Cardiac septum (tissue), 1 donor: ENCODE measurements around the gene BCAT1. TPM values are rescaled to one million over a fixed set of nuclear protein-coding genes. Genes with fewer than 3 reads are reported as not detected.
"Not testable (repeated sequence)": the region's sequence is repeated elsewhere in the genome, so short reads cannot be mapped to it uniquely, and the experiment has no call there.

Experiments used
- DNase-seq: peaks from one replicate; pipeline ENCODE4 v3.0.0-alpha.2; 2020; ENCODE audit warnings: low spot score
- intact Hi-C: fragments of 100-400 bp; cut with DNase I; formaldehyde crosslinking; loops from one replicate; pipeline ENCODE4 v1.14.0; 2022
- total RNA-seq: library from RNA; stranded (reverse); fragmentation: NEBNext Ultra II Directional; extraction: Animal tissue kit (Norgen Biotek cat#: 25700); gene quantifications from one replicate; pipeline ENCODE4 v1.2.1, GENCODE V29; 2021
- donor health status: DM: no; HTN: no; CAD: no.

Gene BCAT1
- total RNA-seq, 1 donor from 2014 or later, result 3.5 TPM

GRCh38 chr12:24964342-24964741 lies 15.4 kb upstream of the BCAT1 start:
- no peak for DNase-seq
- intact Hi-C loops, result no loop called here

GRCh38 chr12:24960222-24960855 lies 11.4 kb upstream of the BCAT1 start:
- intact Hi-C loops, result no loop called here
- DNase-seq, result no peak

GRCh38 chr12:24956351-24956750 lies 7.5 kb upstream of the BCAT1 start:
- DNase-seq, intact Hi-C loops: not testable (repeated sequence)

- DNase-seq, result no peak
Observed at GRCh38 chr12:24955853-24956252, 7.0 kb upstream of the BCAT1 start.

GRCh38 chr12:24955389-24955788 lies 6.5 kb upstream of the BCAT1 start:
- DNase-seq, result no peak
- intact Hi-C loops, result no loop called here

More at GRCh38 chr12:24955853-24956252, 7.0 kb upstream of the BCAT1 start:
- intact Hi-C loops, result no loop called here

GRCh38 chr12:24954261-24954660 lies 5.4 kb upstream of the BCAT1 start:
- intact Hi-C loops, result no loop called here

GRCh38 chr12:24952389-24952788 lies 3.5 kb upstream of the BCAT1 start:
- no peak for DNase-seq
- intact Hi-C loops, result no loop called here

More at GRCh38 chr12:24954261-24954660, 5.4 kb upstream of the BCAT1 start:
- no peak for DNase-seq

GRCh38 chr12:24950231-24950834 lies 1.4 kb upstream of the BCAT1 start:
- intact Hi-C loops, result no loop called here
- DNase-seq, result no peak

- intact Hi-C loops, result no loop called here
- no peak for DNase-seq
Observed at GRCh38 chr12:24948420-24948756, 513 bp downstream of the BCAT1 start.

- intact Hi-C loops, result no loop called here
- DNase-seq, result no peak
Observed at GRCh38 chr12:24947541-24948419, 1.1 kb downstream of the BCAT1 start.

GRCh38 chr12:24945845-24946244 lies 3.1 kb downstream of the BCAT1 start:
- no peak for DNase-seq
- intact Hi-C loops, result no loop called here

GRCh38 chr12:24945039-24945438 lies 3.9 kb downstream of the BCAT1 start:
- DNase-seq, result no peak
- intact Hi-C loops, result no loop called here

- no peak for DNase-seq
- intact Hi-C loops, result no loop called here
Observed at GRCh38 chr12:24944601-24944975, 4.3 kb downstream of the BCAT1 start.

- intact Hi-C loops, result no loop called here
- no peak for DNase-seq
Observed at GRCh38 chr12:24943947-24944600, 4.8 kb downstream of the BCAT1 start.

GRCh38 chr12:24940157-24940556 lies 8.7 kb downstream of the BCAT1 start:
- intact Hi-C loops, result no loop called here

GRCh38 chr12:24939551-24939950 lies 9.3 kb downstream of the BCAT1 start:
- intact Hi-C loops, DNase-seq: not testable (repeated sequence)

More at GRCh38 chr12:24940157-24940556, 8.7 kb downstream of the BCAT1 start:
- no peak for DNase-seq

GRCh38 chr12:24938341-24938740 lies 10.6 kb downstream of the BCAT1 start:
- intact Hi-C loops, result no loop called here
- DNase-seq, result no peak

GRCh38 chr12:24937553-24938244 lies 11.2 kb downstream of the BCAT1 start:
- intact Hi-C loops, result no loop called here
- no peak for DNase-seq

- intact Hi-C loops, result no loop called here
- no peak for DNase-seq
Observed at GRCh38 chr12:24933694-24934407, 15.1 kb downstream of the BCAT1 start.
